Activated T-cell treated with anti-CD3 and anti-CD28 coated beads, Interleukin-2, amount 50 U/mL, for 1 hour (primary cell): ENCODE measurements around the gene KLHL5.
"Not testable (repeated sequence)": the region's sequence is repeated elsewhere in the genome, so short reads cannot be mapped to it uniquely, and the experiment has no call there.

Source experiments
- DNase-seq: peaks from one replicate; pipeline ENCODE4 v3.0.0-alpha.2; 2020

Gene KLHL5

DNA sequence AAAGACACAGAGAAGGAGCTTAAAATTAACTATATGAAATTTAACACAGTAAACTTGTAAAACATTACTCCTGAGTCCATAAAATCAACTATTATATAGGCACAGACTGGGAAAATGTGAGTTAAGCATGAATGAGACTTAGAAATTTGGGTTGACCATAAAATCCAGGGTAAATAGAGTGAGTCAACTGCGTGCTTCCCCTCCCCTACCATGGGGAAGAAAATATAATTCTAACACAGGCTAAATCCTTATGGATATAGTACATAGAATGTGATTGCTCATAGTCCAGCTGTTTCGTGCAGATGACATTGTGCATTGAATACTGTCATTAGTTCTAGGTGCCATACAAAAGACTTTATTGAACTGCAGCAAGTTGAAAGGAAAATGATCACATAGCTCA lies 42.2 kb downstream of the KLHL5 start:
- no peak for DNase-seq

- no peak for DNase-seq
Measured at GRCh38 chr4:39106011-39106410, 44.0 kb downstream of the KLHL5 start.

DNA sequence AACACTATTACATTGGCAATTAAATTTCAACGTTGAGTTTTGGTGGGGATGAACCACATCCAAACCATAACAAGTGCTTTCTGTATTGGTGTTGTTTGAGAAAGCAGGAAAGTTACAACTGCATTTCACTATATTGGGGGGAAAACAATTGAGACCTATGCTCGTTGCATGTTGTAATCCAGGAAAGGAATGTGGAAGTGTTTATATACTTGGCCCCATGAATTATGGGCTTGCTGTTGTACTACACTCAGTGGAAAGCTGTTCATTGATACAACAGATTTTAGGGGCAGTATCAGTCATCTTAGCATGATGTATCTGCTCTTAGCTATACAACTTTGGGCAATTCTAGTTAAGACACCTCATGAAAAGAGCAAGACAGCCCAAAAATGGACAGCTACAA lies 52.4 kb downstream of the KLHL5 start:
- no peak for DNase-seq

DNA sequence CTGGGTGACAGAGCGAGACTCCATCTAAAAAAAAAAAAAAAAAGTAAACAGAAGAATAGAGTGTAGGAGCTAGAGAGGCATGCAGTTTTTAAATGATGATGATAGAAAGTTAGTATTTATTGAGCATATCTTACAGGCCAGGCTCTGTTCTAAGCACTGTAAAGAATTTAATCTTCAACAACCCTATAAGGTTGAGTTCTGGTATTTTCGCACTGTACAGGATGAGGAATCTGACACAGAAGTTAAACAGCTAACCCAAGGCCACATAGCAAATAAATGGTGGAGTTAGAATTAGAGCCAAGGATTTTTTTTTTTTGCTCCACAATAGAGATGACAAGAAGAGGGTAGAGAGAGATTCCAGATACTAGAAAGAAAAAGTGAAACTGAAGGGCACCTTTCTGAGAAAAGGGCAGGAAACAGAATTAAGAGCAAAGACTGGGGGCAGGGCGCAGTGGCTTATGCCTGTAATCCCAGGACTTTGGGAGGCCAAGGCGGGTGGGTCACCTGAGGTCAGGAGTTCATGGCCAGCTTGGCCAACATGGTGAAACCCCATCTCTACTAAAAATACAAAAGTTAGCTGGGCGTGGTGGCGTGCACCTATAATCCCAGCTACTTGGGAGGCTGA lies 56.1 kb downstream of the KLHL5 start:
- no peak for DNase-seq

DNA sequence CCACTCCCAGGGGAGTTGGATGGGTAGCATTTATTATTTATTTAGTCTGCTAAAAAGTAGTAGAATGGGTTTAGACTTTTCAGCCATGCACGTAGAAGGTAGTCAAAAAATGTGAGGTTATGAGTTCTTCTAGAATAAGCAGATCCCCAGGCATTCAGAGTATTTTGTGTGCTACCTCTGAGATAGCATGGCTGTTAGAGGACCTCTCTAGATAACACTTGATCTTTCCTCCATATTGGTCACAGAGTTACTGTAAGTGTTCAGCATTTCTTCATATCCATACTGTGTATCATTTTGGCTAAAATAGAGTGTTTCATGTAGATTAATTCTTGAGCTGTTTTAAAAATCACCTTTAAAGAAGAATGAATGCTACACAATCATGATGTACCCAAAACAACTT lies 58.4 kb downstream of the KLHL5 start:
- DNase-seq: no peak

- no peak for DNase-seq
Measured at GRCh38 chr4:39124885-39125599, 63.0 kb downstream of the KLHL5 start.

DNA sequence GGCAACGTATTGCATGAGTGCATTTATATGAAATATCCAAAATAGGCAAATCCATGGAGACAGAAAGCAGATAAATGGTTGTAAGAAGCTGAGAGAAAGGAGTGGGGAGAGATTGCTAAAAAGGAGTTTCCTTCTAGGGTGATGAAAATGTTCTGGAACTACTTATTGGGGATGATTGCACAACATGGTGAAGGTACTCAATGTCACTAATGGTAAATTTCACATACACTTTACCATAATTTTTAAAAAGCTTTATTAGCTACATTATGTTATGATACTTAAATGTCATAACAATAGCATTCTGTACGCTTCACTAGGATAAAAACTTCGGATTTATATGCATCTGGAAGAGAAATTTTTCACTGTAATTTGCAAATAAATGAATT lies 63.6 kb downstream of the KLHL5 start:
- DNase-seq: no peak

GRCh38 chr4:39126256-39127095 lies 64.4 kb downstream of the KLHL5 start:
- DNase-seq: no peak

- no peak for DNase-seq
Measured at GRCh38 chr4:39133623-39134022, 71.6 kb downstream of the KLHL5 start.

GRCh38 chr4:39134683-39135306 lies 72.8 kb downstream of the KLHL5 start:
- DNase-seq: no peak

GRCh38 chr4:39138227-39138626 lies 76.2 kb downstream of the KLHL5 start:
- not testable (repeated sequence) for DNase-seq

DNA sequence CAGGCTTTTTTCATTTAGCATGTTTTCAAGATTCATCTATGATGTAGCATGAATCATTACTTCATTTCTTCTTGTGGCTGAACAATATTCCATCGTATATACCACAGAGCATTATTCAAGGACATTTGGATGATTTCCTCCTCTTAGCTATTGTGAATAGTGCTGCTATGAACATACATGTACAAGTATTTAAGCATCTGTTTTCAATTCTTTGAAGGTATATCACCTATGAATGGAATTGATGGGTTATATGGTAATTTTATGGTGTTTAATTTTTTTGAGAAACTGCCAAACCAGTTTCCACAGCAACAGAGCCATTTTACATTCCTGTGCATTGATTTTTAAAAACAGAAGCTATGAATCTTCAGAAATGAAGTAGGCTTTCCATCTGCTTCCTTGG lies 84.2 kb downstream of the KLHL5 start:
- DNase-seq: no peak

DNA sequence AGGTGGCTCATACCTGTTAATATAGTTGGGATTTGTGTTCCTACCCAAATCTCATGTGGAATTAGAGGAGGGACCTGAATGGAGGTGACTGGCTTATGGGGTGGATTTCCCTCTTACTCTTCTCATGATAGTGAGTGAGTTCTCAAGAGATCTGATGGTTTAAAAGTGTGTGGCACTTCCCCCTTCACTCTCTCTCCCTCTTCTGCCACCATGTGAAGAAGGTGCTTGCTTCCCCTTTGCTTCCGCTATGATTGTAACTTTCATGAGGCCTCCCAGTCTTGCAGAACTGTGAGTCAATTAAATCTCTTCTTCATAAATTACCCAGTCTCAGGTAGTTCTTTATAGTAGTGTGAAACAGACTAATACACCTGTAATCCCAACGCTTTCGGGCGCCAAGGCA lies 92.0 kb downstream of the KLHL5 start:
- DNase-seq: no peak

GRCh38 chr4:39157520-39157919 lies 95.5 kb downstream of the KLHL5 start:
- no peak for DNase-seq

- no peak for DNase-seq
Measured at GRCh38 chr4:39166177-39166576, 104.1 kb downstream of the KLHL5 start.

DNA sequence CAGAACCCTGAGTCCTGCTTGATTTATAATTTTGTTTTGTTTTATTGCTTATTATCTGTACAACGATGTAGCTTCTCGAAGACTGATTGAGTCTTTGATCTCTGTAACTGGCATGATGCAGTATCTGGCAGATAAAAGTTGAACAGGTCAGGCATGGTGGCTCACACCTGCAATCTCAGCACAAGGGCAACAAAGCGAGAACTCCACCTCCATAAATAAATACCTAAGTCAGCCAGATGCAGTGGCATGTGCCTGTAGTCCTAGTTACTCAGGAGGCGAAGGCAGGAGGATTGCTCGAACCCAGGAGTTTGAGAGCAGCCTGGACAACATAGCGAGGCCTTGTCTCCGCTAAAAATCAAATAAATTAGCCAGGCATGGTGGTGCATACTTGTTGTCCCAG lies 104.6 kb downstream of the KLHL5 start:
- DNase-seq: no peak

DNA sequence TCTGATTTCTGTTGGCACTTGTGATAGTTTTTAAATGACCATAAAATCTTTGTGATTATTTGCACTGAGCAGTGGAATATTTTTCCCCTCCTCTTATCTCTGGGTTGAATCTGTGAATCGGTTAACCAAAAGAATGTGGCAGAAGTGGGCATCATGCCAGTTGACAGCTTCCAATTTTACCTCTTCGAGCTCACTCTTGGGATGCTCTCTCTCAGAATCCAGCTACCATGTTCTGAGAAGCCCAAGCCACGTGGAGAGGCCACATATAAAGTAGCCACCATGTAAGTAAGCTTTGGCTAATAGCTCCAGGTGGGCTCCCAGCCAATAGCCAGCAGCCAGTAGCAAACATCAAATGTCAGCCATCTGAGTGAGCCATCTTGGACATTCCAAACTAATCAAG lies 107.4 kb downstream of the KLHL5 start:
- no peak for DNase-seq

DNA sequence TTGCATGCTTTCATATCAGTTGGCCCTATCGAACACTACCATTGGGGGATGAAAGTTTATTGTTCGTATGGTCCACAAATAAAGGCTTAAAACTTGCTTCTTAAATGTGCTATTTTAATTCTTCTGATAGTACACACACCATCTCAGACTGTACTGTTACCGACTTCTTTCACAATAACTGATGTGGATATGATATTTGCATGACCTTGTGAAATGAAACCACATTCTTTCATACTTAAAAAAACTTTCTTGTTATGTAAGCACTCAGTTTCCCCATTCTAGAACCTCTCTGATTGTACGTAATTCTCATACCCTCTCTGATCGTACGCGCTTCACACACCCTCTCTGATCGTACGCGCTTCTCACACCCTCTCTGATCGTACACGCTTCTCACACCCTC lies 108.3 kb downstream of the KLHL5 start:
- DNase-seq: no peak
